ENCODE results near the gene ITPKA.
"Not testable (repeated sequence)": the region's sequence is repeated elsewhere in the genome, so short reads cannot be mapped to it uniquely, and the experiment has no call there.

Gene ITPKA

GRCh38 chr15:41493205-41493901 is at the start of gene ITPKA:
Gene ITPKA, plus strand, starts transcription at chr15:41493874. Its CDS starts 54 bp downstream, at chr15:41493928.
- peak; percentile 39 for DNase-seq (ENCODE audit: low spot score)

- DNase-seq (ENCODE audit: low spot score), result no peak
Observed at GRCh38 chr15:41445399-41445798, 48.3 kb upstream of the ITPKA start.

GRCh38 chr15:41462084-41462795 is 31.4 kb upstream of the ITPKA start:
- DNase-seq (ENCODE audit: low spot score), result no peak

DNA sequence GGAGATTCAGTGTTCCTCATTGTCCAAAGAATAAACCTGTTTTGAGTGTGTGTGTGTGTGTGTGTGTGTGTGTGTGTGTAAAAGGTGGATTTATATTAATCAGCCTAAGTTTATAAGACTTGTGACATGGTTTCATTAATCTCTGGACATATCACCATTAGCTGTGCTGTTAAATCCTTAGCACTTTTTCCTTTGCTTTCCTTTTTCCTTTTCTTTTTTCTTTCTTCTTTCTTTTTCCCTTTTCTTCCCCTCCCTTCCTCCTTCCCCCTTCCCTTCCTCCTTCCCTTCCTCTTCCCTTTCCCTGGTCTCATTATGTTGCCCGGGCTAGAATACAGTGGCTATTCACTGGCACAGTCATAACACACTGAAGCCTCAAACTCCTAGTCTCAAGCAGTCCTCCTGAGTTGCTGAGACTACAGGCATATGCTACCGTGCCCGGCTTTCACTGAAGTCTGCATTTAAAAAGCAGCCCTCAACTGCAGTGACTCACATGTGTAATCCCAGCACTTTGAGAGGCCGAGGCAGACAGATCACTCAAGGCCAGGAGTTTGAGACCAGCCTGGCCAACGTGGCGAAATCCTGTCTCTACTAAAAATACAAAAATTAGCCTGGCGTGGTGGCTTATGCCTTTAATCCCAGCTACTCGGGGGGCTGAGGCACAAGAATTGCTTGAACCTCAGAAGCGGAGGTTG is 28.6 kb upstream of the ITPKA start:
- DNase-seq (ENCODE audit: low spot score), result no peak

- DNase-seq (ENCODE audit: low spot score), result peak; percentile 25
Observed at GRCh38 chr15:41465822-41466421, 27.8 kb upstream of the ITPKA start.

GRCh38 chr15:41466711-41467110 is 27.0 kb upstream of the ITPKA start:
- no peak for DNase-seq (ENCODE audit: low spot score)

DNA sequence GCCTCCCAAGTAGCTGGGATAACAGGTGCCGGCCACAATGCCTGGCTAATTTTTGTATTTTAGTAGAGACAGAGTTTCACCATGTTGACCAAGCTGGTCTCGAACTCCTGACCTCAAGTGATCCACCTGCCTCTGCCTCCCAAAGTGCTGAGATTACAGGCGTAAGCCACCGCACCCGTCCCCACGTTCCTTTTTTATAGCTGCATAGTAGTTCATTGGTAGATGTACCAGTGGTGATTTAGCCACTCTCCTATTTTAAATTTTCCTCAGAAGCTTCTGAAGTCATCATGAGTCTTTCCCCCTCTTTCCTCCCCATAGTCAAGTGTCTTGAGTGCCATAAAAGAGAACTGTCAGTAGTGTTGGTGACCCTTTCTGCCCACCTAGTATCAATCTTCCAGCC is 24.0 kb upstream of the ITPKA start:
- DNase-seq (ENCODE audit: low spot score), result not testable (repeated sequence)

DNA sequence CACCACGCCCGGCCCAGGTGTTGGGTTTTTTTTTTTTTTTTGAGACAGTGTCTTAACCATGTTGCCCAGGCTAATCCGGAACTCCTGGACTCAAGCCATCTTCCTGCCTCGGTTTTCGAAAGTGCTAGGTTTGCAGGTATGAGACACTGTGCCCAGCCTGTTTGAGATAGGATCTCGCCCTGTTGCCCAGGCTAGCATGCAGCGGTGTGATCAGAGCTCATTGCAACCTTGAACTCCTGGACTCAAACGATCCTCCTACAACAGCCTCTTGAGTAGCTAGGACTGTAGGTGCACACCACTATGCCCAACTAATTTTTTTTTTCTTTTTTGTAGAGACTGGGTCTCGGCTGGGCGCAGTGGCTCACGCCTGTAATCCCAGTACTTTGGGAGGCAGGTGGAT is 20.3 kb upstream of the ITPKA start:
- no peak for DNase-seq (ENCODE audit: low spot score)

GRCh38 chr15:41474436-41474835 is 19.2 kb upstream of the ITPKA start:
- no peak for DNase-seq (ENCODE audit: low spot score)

DNA sequence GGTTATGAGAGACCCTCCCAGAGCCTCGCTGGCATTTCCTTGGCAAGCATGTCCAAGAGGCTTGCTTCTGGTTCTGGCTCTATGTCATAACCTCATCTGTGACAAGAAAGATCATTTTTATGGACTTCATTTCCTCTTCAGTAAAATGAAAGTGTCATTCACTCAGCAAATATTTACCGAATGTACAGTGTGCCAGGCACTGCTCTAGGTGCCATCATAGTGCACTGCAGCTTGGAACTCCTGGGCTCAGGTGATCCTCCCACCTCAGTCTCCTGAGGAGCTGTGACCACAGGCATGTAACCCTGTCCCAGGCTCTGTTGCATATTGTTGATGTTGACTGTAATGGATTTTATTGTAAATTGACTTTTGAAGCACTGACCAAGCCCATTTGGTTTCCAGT is 18.7 kb upstream of the ITPKA start:
- DNase-seq (ENCODE audit: low spot score), result no peak

- DNase-seq (ENCODE audit: low spot score), result no peak
Observed at GRCh38 chr15:41476416-41477048, 17.1 kb upstream of the ITPKA start.

- DNase-seq (ENCODE audit: low spot score), result no peak
Observed at GRCh38 chr15:41480396-41481140, 13.1 kb upstream of the ITPKA start.

DNA sequence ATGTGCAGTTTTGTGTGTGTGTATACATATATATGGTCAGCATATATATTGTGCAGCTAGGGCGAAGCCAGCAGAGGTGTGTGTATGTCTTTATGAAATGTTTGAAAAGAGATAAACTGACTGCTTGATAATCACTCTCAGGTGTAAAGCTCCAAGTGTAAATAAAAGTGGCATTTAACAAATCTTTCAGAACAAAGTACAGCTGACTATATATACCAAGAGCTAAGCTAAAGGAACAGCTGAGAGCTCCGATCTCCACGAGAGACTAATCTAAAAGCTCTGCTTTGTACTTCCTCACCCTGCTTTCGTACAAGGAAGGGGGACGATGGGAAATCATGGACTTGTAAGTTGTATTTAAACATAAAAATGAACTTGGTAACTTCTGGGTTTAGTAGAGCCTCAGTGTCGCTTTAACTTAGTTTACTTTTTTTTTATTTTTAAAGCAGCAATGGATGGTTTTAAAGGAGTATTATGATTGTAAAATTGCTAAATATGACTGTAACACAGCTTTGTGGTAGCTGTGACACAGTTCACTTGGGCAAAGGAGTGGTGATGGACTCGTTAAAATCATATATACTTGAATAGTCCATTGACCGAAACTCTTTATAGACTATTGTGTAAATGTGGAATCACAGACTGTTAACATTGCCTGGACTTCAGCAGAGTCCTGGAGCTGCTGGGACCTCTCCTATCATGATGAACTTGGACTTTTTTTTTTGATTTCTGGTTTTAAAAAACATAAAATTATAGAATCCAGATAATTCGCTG is 11.4 kb upstream of the ITPKA start:
- DNase-seq (ENCODE audit: low spot score), result no peak

- DNase-seq (ENCODE audit: low spot score), result no peak
Observed at GRCh38 chr15:41483115-41483514, 10.6 kb upstream of the ITPKA start.

DNA sequence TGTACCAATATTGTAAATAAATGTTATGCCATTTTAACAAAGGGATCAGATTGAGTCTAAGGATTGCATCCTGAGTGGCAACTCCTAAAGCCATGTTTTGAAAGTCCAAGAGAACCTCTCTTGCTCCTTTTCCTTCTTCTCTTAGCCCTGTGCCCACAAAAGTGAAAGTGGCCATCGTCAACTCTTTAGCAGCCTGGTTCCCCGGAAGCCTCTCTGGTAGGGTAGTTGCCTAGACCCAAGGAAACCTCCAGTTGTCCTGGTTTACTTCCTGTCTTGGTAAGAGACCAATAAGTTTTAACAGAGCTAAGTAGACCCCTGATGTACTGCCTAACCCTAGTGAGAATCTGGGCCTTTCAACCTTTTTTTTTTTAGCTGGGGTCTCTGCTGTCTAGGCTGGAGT is 10.2 kb upstream of the ITPKA start:
- DNase-seq (ENCODE audit: low spot score), result no peak

- no peak for DNase-seq (ENCODE audit: low spot score)
Observed at GRCh38 chr15:41484937-41485625, 8.6 kb upstream of the ITPKA start.

- DNase-seq (ENCODE audit: low spot score), result no peak
Observed at GRCh38 chr15:41486286-41486685, 7.4 kb upstream of the ITPKA start.

GRCh38 chr15:41487381-41487780 is 6.3 kb upstream of the ITPKA start:
- DNase-seq (ENCODE audit: low spot score), result no peak

DNA sequence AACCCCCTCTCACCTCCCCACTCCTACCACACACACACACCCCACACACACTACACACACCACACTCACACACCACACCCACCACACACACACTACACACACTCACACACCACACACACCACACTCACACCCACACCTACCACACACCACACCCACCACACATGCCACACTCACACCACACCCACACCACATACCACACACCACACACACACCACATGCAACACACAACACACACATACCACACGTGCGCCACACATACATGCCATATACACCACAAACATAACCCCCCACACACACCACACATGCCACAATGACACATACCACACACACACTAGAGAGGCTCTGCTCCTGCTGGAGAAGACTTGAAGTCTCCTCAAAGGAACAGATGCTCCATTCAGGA is 5.9 kb upstream of the ITPKA start:
- no peak for DNase-seq (ENCODE audit: low spot score)

DNA sequence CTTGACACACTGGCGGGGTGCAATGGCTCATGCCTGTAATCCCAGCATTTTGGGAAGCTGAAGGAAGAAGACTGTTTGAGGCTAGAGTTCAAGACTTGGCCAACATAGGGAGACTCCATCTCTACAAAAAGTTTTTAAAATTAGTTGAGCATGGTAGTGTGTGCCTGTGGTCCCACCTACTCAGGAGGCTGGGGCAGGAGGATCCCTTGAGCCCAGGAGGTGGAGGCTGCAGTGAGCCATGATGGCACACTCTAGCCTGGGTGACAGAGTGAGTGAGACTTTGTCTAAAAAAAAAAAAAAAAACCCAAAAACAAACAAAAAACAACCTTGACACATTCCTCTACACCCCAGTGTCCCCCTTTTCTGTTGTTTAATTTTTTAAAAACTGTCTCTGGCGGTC is 4.0 kb upstream of the ITPKA start:
- DNase-seq (ENCODE audit: low spot score), result no peak
